SU-DHL-6 (cell line): ENCODE data around the gene PPT1.

Experiments
- CTCF ChIP-seq: fragments of 200-600 bp; sonication (generic); IDR thresholded peaks from one replicate; pipeline ENCODE4 v1.5.1; 2017; ENCODE audit warnings: antibody characterized with exemption, mild to moderate bottlenecking, low read length, moderate library complexity; ENCODE audit not compliant: insufficient read depth, poor library complexity, severe bottlenecking
- EZH2phosphoT487 ChIP-seq: fragments of 200-600 bp; sonication (generic), shearing (Covaris generic); conservative IDR thresholded peaks from 2 replicates; pipeline ENCODE4 v1.6.1; 2018; ENCODE audit warnings: mild to moderate bottlenecking, antibody characterized with exemption, low read length, moderate library complexity, mixed read lengths

DNA sequence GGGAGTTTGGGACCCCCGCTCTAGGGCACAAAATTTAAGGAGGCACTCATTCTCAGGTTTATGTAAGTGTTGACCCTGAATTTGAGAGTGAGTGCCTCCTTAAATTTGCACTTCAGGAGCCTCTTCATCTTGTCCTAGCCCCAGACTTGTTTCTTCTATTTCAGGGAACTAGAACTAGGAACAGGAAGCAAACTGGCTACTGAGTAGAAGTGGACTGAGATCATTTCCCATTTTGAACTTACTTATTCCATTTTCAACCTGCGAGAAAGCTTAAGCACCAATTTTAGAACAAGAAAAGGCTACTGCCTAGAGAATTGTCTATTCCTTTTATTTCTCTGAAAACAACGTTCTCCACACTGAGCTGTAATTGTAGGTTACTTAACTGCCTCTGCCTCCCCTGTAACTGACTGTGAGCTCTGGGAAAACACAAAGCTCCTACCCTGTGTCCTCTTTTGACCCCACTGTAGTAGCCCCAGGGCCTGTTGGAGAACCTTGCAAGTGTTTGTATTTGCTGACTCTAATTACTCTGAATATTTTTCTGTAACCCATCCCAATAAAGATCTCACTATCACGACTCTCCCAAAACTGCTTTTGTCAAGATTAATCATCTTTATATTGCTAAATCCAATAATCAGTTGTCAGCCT lies 2.5 kb downstream of the PPT1 start:
- TF ChIP-seq CTCF, result no peak
- TF ChIP-seq EZH2phosphoT487, result no peak
